Lower leg skin (tissue), 3 donors: ENCODE measurements around the gene ISCA2.

Experiments
- POLR2A ChIP-seq, 2 donors: fragments of 450-650 bp; IDR thresholded peaks; one replicate each; pipeline ENCODE4 v1.6.1; 2016 to 2017; ENCODE audit warnings: antibody characterized with exemption in 2 of 2, mild to moderate bottlenecking in 1 of 2, moderate library complexity in 1 of 2
- TF ChIP-seq, protein P1 (sequence below), 3 donors: fragments of 450-650 bp; IDR thresholded peaks; one replicate each; pipeline ENCODE4 v1.5.1; 2016; ENCODE audit warnings: antibody characterized with exemption in 3 of 3, mild to moderate bottlenecking in 3 of 3, moderate library complexity in 2 of 3

DNA sequence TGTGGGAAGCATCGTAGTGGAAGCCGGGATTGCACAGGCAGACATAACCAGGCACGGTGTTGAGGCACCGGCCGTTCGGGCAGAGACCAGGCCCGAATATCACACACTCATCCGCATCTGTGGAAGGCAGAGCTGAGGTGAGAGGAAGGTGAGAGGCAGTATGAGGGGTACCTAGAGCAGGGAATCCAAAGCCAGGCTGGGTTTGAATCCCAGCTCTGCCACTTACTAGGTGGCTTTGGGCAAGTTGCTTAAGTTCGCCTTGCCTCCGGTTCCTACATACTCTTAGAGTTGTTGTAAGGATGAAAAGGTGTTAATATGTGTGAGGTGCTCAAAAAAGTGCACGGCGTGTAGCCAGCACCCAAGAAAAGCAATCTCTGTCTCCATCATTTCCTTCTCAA is 10.4 kb downstream of the ISCA2 start:
- TF ChIP-seq, protein P1, sequence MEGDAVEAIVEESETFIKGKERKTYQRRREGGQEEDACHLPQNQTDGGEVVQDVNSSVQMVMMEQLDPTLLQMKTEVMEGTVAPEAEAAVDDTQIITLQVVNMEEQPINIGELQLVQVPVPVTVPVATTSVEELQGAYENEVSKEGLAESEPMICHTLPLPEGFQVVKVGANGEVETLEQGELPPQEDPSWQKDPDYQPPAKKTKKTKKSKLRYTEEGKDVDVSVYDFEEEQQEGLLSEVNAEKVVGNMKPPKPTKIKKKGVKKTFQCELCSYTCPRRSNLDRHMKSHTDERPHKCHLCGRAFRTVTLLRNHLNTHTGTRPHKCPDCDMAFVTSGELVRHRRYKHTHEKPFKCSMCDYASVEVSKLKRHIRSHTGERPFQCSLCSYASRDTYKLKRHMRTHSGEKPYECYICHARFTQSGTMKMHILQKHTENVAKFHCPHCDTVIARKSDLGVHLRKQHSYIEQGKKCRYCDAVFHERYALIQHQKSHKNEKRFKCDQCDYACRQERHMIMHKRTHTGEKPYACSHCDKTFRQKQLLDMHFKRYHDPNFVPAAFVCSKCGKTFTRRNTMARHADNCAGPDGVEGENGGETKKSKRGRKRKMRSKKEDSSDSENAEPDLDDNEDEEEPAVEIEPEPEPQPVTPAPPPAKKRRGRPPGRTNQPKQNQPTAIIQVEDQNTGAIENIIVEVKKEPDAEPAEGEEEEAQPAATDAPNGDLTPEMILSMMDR (IDR thresholded peaks at IDR 0.05): no peak
- TF ChIP-seq POLR2A (IDR thresholded peaks at IDR 0.05): no peak
